ENCODE measurements around the gene FBLN7.
"Not testable (repeated sequence)": the region's sequence is repeated elsewhere in the genome, so short reads cannot be mapped to it uniquely, and the experiment has no call there.

The FBLN7 gene

GRCh38 chr2:112138159-112139032 is at the start of gene FBLN7:
Gene FBLN7, plus strand, starts transcription at chr2:112138385. Its CDS starts 271 bp downstream, at chr2:112138656.
- Histone ChIP-seq H3K4me2 (peak within 1 kb of the TSS; percentile 98), H3K27me3 (peaks cover 59% of the 10 kb centered on the region), H3K36me3 (no peaks in the 10 kb centered on the region), H3K9me3 (peaks cover 3% of the 10 kb centered on the region), H4K20me1 (no peaks in the 10 kb centered on the region), H3K4me3 (peak within 1 kb of the TSS; percentile 72), H3K4me1 (peaks cover 27% of the 10 kb centered on the region), H3K27ac (peak within 1 kb of the TSS; percentile 54), H3K9ac (peak within 1 kb of the TSS; percentile 65)
- no peak for TF ChIP-seq Cebpa-rat (IDR thresholded peaks at IDR 0.05)

GRCh38 chr2:112089375-112089774 is 48.8 kb upstream of the FBLN7 start:
- Histone ChIP-seq H3K4me3 (no peak overlapping the region), H3K27ac (no peak overlapping the region), H3K9me3 (peaks cover 5% of the 10 kb centered on the region; the same call in 1 of the 2 replicates), H3K4me2 (no peak overlapping the region; the same call in 1 of the 2 replicates), H3K36me3 (peaks cover 71% of the 10 kb centered on the region), H3K4me1 (peaks cover 44% of the 10 kb centered on the region), H4K20me1 (no peaks in the 10 kb centered on the region), H3K9ac (no peak overlapping the region), H3K27me3 (no peaks in the 10 kb centered on the region)
- no peak for TF ChIP-seq Cebpa-rat (IDR thresholded peaks at IDR 0.05)

GRCh38 chr2:112092286-112093041 is 45.7 kb upstream of the FBLN7 start:
- no peak overlapping the region for H3K9ac ChIP-seq
- no peak overlapping the region for H3K4me3 ChIP-seq
- TF ChIP-seq Cebpa-rat (IDR thresholded peaks at IDR 0.05): no peak
- peaks cover 22% of the 10 kb centered on the region for H3K4me1 ChIP-seq
- H4K20me1 ChIP-seq: no peaks in the 10 kb centered on the region
- no peak overlapping the region for H3K27ac ChIP-seq
- H3K4me2 ChIP-seq: no peak overlapping the region
- peaks cover 64% of the 10 kb centered on the region for H3K36me3 ChIP-seq
- H3K27me3 ChIP-seq: no peaks in the 10 kb centered on the region
- H3K9me3 ChIP-seq: peaks cover 5% of the 10 kb centered on the region; the same call in 1 of the 2 replicates

GRCh38 chr2:112093216-112093615 is 45.0 kb upstream of the FBLN7 start:
- H4K20me1 ChIP-seq: no peaks in the 10 kb centered on the region
- TF ChIP-seq Cebpa-rat (IDR thresholded peaks at IDR 0.05): no peak
- H3K4me3 ChIP-seq: no peak overlapping the region
- H3K27ac ChIP-seq: no peak overlapping the region
- H3K9ac ChIP-seq: no peak overlapping the region
- H3K36me3 ChIP-seq: peaks cover 63% of the 10 kb centered on the region
- H3K4me1 ChIP-seq: peaks cover 15% of the 10 kb centered on the region
- peaks cover 5% of the 10 kb centered on the region; the same call in 1 of the 2 replicates for H3K9me3 ChIP-seq
- no peaks in the 10 kb centered on the region for H3K27me3 ChIP-seq
- no peak overlapping the region for H3K4me2 ChIP-seq

GRCh38 chr2:112095681-112096080 is 42.5 kb upstream of the FBLN7 start:
- H3K36me3 ChIP-seq: peaks cover 61% of the 10 kb centered on the region

GRCh38 chr2:112096098-112096497 is 42.1 kb upstream of the FBLN7 start:
- H3K4me1 ChIP-seq: no peaks in the 10 kb centered on the region
- H3K9me3 ChIP-seq: peaks cover 4% of the 10 kb centered on the region; the same call in 1 of the 2 replicates
- H3K9ac ChIP-seq: no peak overlapping the region
- H3K4me3 ChIP-seq: no peak overlapping the region
- no peak for TF ChIP-seq Cebpa-rat (IDR thresholded peaks at IDR 0.05)
- no peak overlapping the region for H3K4me2 ChIP-seq
- H3K27me3 ChIP-seq: no peaks in the 10 kb centered on the region
- no peak overlapping the region for H3K27ac ChIP-seq
- H4K20me1 ChIP-seq: no peaks in the 10 kb centered on the region
- H3K36me3 ChIP-seq: peaks cover 57% of the 10 kb centered on the region

More at GRCh38 chr2:112095681-112096080, 42.5 kb upstream of the FBLN7 start:
- Histone ChIP-seq H3K9ac (no peak overlapping the region), H4K20me1 (no peaks in the 10 kb centered on the region), H3K4me3 (no peak overlapping the region), H3K9me3 (peaks cover 4% of the 10 kb centered on the region; the same call in 1 of the 2 replicates), H3K27me3 (no peaks in the 10 kb centered on the region), H3K27ac (no peak overlapping the region), H3K4me2 (no peak overlapping the region), H3K4me1 (no peaks in the 10 kb centered on the region)
- TF ChIP-seq Cebpa-rat (IDR thresholded peaks at IDR 0.05): no peak

GRCh38 chr2:112108178-112108832 is 29.9 kb upstream of the FBLN7 start:
- no peak overlapping the region for H3K27ac ChIP-seq
- H3K4me3 ChIP-seq: no peak overlapping the region
- H3K27me3 ChIP-seq: no peaks in the 10 kb centered on the region
- H3K4me2 ChIP-seq: no peak overlapping the region
- H4K20me1 ChIP-seq: no peaks in the 10 kb centered on the region
- H3K9me3 ChIP-seq: peaks cover 50% of the 10 kb centered on the region
- TF ChIP-seq Cebpa-rat (IDR thresholded peaks at IDR 0.05): no peak
- H3K4me1 ChIP-seq: no peaks in the 10 kb centered on the region
- peaks cover 68% of the 10 kb centered on the region for H3K36me3 ChIP-seq
- no peak overlapping the region for H3K9ac ChIP-seq

GRCh38 chr2:112109278-112109677 is 28.9 kb upstream of the FBLN7 start:
- no peak for TF ChIP-seq Cebpa-rat (IDR thresholded peaks at IDR 0.05)
- no peak overlapping the region for H3K27ac ChIP-seq
- H3K4me1 ChIP-seq: no peaks in the 10 kb centered on the region
- peaks cover 50% of the 10 kb centered on the region for H3K9me3 ChIP-seq
- H4K20me1 ChIP-seq: no peaks in the 10 kb centered on the region
- H3K36me3 ChIP-seq: peaks cover 63% of the 10 kb centered on the region
- H3K27me3 ChIP-seq: no peaks in the 10 kb centered on the region
- no peak overlapping the region for H3K9ac ChIP-seq
- no peak overlapping the region for H3K4me3 ChIP-seq
- no peak overlapping the region for H3K4me2 ChIP-seq

- H3K4me2 ChIP-seq: no peak overlapping the region
- peaks cover 50% of the 10 kb centered on the region for H3K9me3 ChIP-seq
- TF ChIP-seq Cebpa-rat (IDR thresholded peaks at IDR 0.05): no peak
- H4K20me1 ChIP-seq: no peaks in the 10 kb centered on the region
- H3K4me3 ChIP-seq: no peak overlapping the region
- H3K27me3 ChIP-seq: no peaks in the 10 kb centered on the region
- H3K36me3 ChIP-seq: peaks cover 64% of the 10 kb centered on the region
- no peaks in the 10 kb centered on the region for H3K4me1 ChIP-seq
- no peak overlapping the region for H3K27ac ChIP-seq
- H3K9ac ChIP-seq: no peak overlapping the region
These were observed 27.2 kb upstream of the FBLN7 start for GRCh38 chr2:112110966-112111365.

GRCh38 chr2:112113354-112113753 is 24.8 kb upstream of the FBLN7 start:
- not testable (repeated sequence) for H3K4me1 ChIP-seq, H3K4me2 ChIP-seq, H3K27me3 ChIP-seq, H3K4me3 ChIP-seq, H3K27ac ChIP-seq, H4K20me1 ChIP-seq, H3K9ac ChIP-seq
- Histone ChIP-seq H3K9me3 (peaks cover 43% of the 10 kb centered on the region), H3K36me3 (peaks cover 60% of the 10 kb centered on the region)
